Testis (tissue), 2 donors: Measurements from ENCODE around the gene TOM1L2.

Source experiments
- POLR2A ChIP-seq: fragments of 450-650 bp; IDR thresholded peaks from one replicate; pipeline ENCODE4 v1.6.1; 2017; ENCODE audit warnings: antibody characterized with exemption, mild to moderate bottlenecking, moderate library complexity
- TF ChIP-seq, protein P1 (sequence below), 3 experiments: fragments of 450-650 bp in 2 of 3; fragments of 200-600 bp in 1 of 3; sonication (generic) in 1 of 3; IDR thresholded peaks; one replicate each; pipeline ENCODE4 v1.5.1; 2016 to 2019; ENCODE audit warnings: antibody characterized with exemption in 3 of 3, mild to moderate bottlenecking in 2 of 3, moderate library complexity in 1 of 3

DNA sequence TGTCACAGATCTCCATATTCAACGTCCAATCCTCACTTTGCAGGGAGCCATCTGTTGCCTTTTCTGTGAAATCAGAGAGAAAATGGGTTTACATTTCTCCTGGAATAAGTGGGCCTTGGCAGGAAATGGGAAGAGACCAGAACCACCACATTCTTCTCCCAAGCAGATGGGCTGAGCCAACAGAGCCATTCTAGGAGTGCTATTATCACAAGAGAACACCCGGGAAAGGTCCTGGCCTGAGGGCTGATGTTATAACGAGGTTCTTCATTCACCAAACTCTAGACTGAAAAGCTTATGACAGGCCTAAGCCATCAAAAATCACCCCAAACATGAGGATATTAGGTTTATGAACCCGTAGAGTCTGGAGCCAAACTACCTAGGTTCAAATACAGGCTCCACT is 64.7 kb downstream of the TOM1L2 start:
- TF ChIP-seq, protein P1, sequence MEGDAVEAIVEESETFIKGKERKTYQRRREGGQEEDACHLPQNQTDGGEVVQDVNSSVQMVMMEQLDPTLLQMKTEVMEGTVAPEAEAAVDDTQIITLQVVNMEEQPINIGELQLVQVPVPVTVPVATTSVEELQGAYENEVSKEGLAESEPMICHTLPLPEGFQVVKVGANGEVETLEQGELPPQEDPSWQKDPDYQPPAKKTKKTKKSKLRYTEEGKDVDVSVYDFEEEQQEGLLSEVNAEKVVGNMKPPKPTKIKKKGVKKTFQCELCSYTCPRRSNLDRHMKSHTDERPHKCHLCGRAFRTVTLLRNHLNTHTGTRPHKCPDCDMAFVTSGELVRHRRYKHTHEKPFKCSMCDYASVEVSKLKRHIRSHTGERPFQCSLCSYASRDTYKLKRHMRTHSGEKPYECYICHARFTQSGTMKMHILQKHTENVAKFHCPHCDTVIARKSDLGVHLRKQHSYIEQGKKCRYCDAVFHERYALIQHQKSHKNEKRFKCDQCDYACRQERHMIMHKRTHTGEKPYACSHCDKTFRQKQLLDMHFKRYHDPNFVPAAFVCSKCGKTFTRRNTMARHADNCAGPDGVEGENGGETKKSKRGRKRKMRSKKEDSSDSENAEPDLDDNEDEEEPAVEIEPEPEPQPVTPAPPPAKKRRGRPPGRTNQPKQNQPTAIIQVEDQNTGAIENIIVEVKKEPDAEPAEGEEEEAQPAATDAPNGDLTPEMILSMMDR (IDR thresholded peaks at IDR 0.05), result no peak
- no peak for TF ChIP-seq POLR2A
